Peyer's patch (tissue), 4 donors: ENCODE results near the gene ASPSCR1. TPM values are rescaled to one million over a fixed set of nuclear protein-coding genes. Genes with fewer than 3 reads are reported as not detected.

Experiments
- DNase-seq, 3 donors: peaks; one replicate each; pipeline ENCODE4 v3.0.0-alpha.2; 2017 to 2019
- H3K27ac ChIP-seq, 4 donors: fragments of 200-600 bp; sonication (generic); one replicate each; pipeline ENCODE4 v1.5.1; 2016 to 2019
- H3K27me3 ChIP-seq, 2 donors: fragments of 200-600 bp; sonication (generic); one replicate each; pipeline ENCODE4 v1.5.1; 2019
- H3K36me3 ChIP-seq, 3 donors: fragments of 200-600 bp; sonication (generic); one replicate each; pipeline ENCODE4 v1.5.1; 2016 to 2019
- H3K4me1 ChIP-seq, 4 donors: fragments of 200-600 bp; sonication (generic); one replicate each; pipeline ENCODE4 v1.5.1; 2016 to 2019
- H3K4me3 ChIP-seq, 4 donors: fragments of 200-600 bp; sonication (generic); 1 replicate in 3 of 4; 2 replicates in 1 of 4; pipeline ENCODE4 v1.5.1; 2016 to 2019; ENCODE audit warnings: mild to moderate bottlenecking in 1 of 4
- H3K9me3 ChIP-seq, 4 donors: fragments of 200-600 bp; sonication (generic); one replicate each; pipeline ENCODE4 v1.5.1; 2016 to 2019; ENCODE audit warnings: mild to moderate bottlenecking in 1 of 4
- POLR2A ChIP-seq, 2 donors: fragments of 450-650 bp; IDR thresholded peaks; one replicate each; pipeline ENCODE4 v1.5.1; 2017; ENCODE audit warnings: antibody characterized with exemption in 2 of 2, mild to moderate bottlenecking in 2 of 2, moderate library complexity in 2 of 2
- total RNA-seq, 4 donors: library from RNA; depleted of rRNA; stranded (reverse); fragments of >200 nt; gene quantifications; one replicate each; pipeline ENCODE4 v1.1.0, GENCODE V29; 2016
- TF ChIP-seq, protein P1 (sequence below), 6 experiments: fragments of 450-650 bp in 4 of 6; fragments of 200-600 bp in 2 of 6; sonication (generic) in 1 of 6; IDR thresholded peaks; one replicate each; pipeline ENCODE4 v1.5.1; 2017 to 2019; ENCODE audit warnings: antibody characterized with exemption in 6 of 6, mild to moderate bottlenecking in 3 of 6, moderate library complexity in 1 of 6

Gene ASPSCR1
- total RNA-seq, 4 donors from 2014 or later: 31.6 to 70.1 (median 49.9) TPM

DNA sequence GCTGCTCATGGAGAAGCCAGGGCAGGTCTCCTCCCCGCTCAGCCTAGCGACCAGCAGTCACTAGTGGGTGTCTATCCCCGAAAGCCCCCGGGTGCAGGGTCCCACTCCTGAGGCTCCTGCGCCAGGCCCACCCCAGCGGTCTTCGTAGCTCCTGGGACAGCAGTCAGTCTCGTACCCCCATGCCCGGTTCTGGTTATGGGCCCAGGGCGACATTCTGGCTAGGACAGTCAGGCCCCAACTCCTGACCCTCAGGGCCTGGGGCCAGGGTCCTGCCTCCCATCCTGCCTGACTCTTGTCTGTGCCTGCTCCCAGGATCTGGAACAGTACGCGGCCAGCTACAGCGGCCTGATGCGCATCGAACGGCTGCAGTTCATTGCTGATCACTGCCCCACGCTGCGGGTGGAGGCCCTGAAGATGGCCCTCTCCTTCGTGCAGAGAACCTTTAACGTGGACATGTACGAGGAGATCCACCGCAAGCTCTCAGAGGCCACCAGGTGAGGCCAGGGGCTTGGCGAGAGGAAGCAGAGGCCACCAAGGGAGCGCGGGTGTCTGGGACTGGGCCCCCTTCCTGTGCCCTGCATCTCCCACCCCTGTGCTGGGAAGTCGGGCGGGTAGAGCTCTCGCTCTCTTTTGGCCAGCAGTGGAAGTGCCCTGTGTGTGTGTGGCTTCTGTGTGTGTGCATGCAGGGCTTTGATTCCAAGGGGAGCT, 76.3 kb downstream of the ASPSCR1 start:
- Histone ChIP-seq H3K4me3 (no peak overlapping the region), H3K4me1 (peaks cover 0 to 31% (median 23%) of the 10 kb centered on the region in 4 donors), H3K36me3 (peaks cover 0 to 70% (median 0%) of the 10 kb centered on the region in 3 donors), H3K9me3 (no peaks in the 10 kb centered on the region), H3K27me3 (no peaks in the 10 kb centered on the region), H3K27ac (no peak overlapping the region)
- no peak for DNase-seq
- no peak for TF ChIP-seq POLR2A (IDR thresholded peaks at IDR 0.05)
- TF ChIP-seq, protein P1, sequence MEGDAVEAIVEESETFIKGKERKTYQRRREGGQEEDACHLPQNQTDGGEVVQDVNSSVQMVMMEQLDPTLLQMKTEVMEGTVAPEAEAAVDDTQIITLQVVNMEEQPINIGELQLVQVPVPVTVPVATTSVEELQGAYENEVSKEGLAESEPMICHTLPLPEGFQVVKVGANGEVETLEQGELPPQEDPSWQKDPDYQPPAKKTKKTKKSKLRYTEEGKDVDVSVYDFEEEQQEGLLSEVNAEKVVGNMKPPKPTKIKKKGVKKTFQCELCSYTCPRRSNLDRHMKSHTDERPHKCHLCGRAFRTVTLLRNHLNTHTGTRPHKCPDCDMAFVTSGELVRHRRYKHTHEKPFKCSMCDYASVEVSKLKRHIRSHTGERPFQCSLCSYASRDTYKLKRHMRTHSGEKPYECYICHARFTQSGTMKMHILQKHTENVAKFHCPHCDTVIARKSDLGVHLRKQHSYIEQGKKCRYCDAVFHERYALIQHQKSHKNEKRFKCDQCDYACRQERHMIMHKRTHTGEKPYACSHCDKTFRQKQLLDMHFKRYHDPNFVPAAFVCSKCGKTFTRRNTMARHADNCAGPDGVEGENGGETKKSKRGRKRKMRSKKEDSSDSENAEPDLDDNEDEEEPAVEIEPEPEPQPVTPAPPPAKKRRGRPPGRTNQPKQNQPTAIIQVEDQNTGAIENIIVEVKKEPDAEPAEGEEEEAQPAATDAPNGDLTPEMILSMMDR (IDR thresholded peaks at IDR 0.05): no peak

DNA sequence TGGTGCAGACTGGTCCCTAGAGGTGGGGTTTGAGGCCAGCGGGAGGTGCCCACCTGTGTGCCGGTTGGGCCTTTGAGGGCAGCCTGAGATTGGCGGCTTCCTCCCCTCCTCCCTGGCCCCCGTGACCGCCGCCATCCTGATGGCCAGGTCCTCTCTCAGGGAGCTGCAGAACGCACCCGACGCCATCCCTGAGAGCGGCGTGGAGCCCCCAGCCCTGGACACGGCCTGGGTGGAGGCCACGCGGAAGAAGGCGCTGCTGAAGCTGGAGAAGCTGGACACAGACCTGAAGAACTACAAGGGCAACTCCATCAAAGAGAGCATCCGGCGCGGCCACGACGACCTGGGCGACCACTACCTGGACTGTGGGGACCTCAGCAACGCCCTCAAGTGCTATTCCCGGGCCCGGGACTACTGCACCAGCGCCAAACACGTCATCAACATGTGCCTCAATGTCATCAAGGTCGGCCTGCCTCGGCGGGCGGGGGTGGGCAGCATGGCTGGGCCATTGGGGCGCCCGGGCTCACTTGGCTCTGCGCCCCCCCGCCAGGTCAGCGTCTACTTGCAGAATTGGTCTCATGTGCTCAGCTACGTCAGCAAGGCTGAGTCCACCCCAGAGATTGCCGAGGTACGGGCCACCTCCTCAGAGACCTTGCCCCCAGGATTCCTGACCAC, 77.1 kb downstream of the ASPSCR1 start:
- Histone ChIP-seq H3K4me3 (no peak overlapping the region), H3K4me1 (peaks cover 0 to 31% (median 23%) of the 10 kb centered on the region in 4 donors), H3K9me3 (no peaks in the 10 kb centered on the region), H3K27ac (no peak overlapping the region), H3K36me3 (peaks cover 0 to 69% (median 0%) of the 10 kb centered on the region in 3 donors), H3K27me3 (no peaks in the 10 kb centered on the region)
- TF ChIP-seq, protein P1 (IDR thresholded peaks at IDR 0.05): no peak
- TF ChIP-seq POLR2A (IDR thresholded peaks at IDR 0.05): no peak
- DNase-seq: no peak

DNA sequence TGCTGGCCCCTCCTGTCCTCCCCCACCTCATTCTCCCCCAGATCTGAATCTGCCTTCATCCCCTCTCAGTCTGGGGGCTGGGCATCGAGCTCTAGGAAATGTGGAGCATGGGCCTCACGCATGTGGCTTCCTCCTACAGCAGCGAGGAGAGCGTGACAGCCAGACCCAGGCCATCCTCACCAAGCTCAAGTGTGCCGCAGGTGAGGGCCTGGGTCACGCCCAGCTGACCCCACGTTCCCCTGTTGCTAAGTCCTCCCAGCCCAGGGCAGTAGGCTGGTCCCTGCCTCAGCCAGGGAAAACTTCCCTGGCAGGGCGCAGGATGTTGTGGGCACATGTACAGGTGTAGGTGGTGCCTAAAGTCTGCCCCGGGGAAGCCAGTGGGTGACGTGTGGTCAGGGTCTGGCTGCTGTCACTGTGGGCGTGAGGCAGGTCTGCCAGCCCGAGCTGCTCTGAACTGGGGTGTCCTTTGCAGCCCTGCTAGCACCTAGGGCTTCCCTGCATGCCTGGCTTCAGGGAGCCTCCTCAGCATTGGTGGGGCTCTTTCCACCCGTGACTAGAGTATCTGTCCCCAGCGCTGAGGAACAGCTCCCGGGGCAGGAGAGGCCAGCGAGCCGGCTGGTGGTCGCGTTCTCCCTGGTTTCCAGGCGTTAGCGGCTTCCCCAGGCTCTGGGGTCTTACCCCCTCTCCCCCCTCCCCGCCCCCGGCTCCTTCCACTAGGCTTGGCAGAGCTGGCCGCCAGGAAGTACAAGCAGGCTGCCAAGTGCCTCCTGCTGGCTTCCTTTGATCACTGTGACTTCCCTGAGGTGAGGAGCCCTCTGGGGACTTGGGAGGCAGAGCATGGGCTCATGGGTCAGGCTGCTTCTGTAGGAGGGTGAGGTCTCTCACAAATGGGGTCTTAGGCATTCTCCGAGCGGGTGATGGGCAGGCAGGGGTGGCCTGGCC, 77.9 kb downstream of the ASPSCR1 start:
- no peak for DNase-seq
- TF ChIP-seq, protein P1 (IDR thresholded peaks at IDR 0.05): no peak
- TF ChIP-seq POLR2A (IDR thresholded peaks at IDR 0.05): no peak
- peaks cover 0 to 29% (median 21%) of the 10 kb centered on the region in 4 donors for H3K4me1 ChIP-seq
- no peak overlapping the region for H3K4me3 ChIP-seq
- no peak overlapping the region for H3K27ac ChIP-seq
- H3K36me3 ChIP-seq: peaks cover 0 to 69% (median 0%) of the 10 kb centered on the region in 3 donors
- H3K9me3 ChIP-seq: no peaks in the 10 kb centered on the region
- H3K27me3 ChIP-seq: no peaks in the 10 kb centered on the region

DNA sequence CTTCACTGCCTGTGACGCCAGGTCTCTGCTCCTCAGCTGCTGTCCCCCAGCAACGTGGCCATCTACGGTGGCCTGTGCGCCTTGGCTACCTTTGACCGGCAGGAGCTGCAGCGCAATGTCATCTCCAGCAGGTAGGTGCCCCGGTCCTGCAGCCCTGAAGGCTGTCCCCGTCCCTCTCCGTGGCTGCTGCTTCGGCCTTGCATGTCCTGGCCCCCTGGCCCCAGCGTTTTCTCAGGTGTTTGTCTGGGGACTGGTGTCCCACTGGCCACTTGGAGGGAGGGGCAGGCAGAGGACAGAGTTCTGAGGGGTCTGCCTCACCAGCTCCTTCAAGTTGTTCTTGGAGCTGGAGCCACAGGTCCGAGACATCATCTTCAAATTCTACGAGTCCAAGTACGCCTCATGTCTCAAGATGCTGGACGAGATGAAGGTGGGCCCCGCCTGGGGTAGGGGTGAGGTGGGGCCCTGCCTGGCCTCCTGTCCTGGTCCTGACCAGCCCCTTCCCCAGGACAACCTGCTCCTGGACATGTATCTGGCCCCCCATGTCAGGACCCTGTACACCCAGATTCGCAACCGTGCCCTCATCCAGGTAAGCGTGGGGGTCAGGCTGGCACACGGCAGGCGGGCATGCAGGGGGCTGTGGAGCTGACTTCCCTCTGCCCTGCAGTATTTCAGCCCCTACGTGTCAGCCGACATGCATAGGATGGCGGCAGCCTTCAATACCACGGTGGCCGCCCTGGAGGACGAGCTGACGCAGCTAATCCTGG, 78.7 kb downstream of the ASPSCR1 start:
- H3K27me3 ChIP-seq: no peaks in the 10 kb centered on the region
- no peak overlapping the region for H3K4me3 ChIP-seq
- peaks cover 0 to 76% (median 0%) of the 10 kb centered on the region in 3 donors for H3K36me3 ChIP-seq
- peaks cover 0 to 20% (median 13%) of the 10 kb centered on the region in 4 donors for H3K4me1 ChIP-seq
- no peak overlapping the region for H3K27ac ChIP-seq
- H3K9me3 ChIP-seq: no peaks in the 10 kb centered on the region
- TF ChIP-seq POLR2A (IDR thresholded peaks at IDR 0.05): no peak
- TF ChIP-seq, protein P1 (IDR thresholded peaks at IDR 0.05): no peak
- DNase-seq: no peak
